NCI-H2081 treated with DMSO at 0.1 percent for 48 hours (cell line): ENCODE data around the gene CTNNA1.
"Not testable (repeated sequence)": the region's sequence is repeated elsewhere in the genome, so short reads cannot be mapped to it uniquely, and the experiment has no call there.

Source experiments
- DNase-seq: peaks from one replicate; lab custom pipeline; 2025; lab: John Stamatoyannopoulos, UW

The CTNNA1 gene

GRCh38 chr5:138724470-138725146 is 28.6 kb upstream of the CTNNA1 start:
- no peak for DNase-seq

GRCh38 chr5:138725153-138725817 is 27.9 kb upstream of the CTNNA1 start:
- peak; percentile 66 for DNase-seq

GRCh38 chr5:138725818-138726416 is 27.3 kb upstream of the CTNNA1 start:
- DNase-seq: no peak

GRCh38 chr5:138726848-138727247 is 26.4 kb upstream of the CTNNA1 start:
- DNase-seq: no peak

- not testable (repeated sequence) for DNase-seq
Measured at GRCh38 chr5:138730496-138730895, 22.7 kb upstream of the CTNNA1 start.

- DNase-seq: no peak
Measured at GRCh38 chr5:138732466-138732865, 20.8 kb upstream of the CTNNA1 start.

GRCh38 chr5:138732933-138733332 is 20.3 kb upstream of the CTNNA1 start:
- DNase-seq: no peak

GRCh38 chr5:138733509-138733908 is 19.7 kb upstream of the CTNNA1 start:
- no peak for DNase-seq

- DNase-seq: no peak
Measured at GRCh38 chr5:138736293-138736692, 16.9 kb upstream of the CTNNA1 start.

GRCh38 chr5:138737494-138738265 is 15.5 kb upstream of the CTNNA1 start:
- DNase-seq: no peak

GRCh38 chr5:138738399-138738798 is 14.8 kb upstream of the CTNNA1 start:
- DNase-seq: no peak

GRCh38 chr5:138739938-138740337 is 13.3 kb upstream of the CTNNA1 start:
- no peak for DNase-seq

- no peak for DNase-seq
Measured at GRCh38 chr5:138743484-138743883, 9.7 kb upstream of the CTNNA1 start.

GRCh38 chr5:138745268-138745667 is 8.0 kb upstream of the CTNNA1 start:
- no peak for DNase-seq

- no peak for DNase-seq
Measured at GRCh38 chr5:138748630-138749081, 4.6 kb upstream of the CTNNA1 start.

GRCh38 chr5:138751344-138751743 is 1.9 kb upstream of the CTNNA1 start:
- DNase-seq: not testable (repeated sequence)

GRCh38 chr5:138752341-138752950 is 779 bp upstream of the CTNNA1 start:
- DNase-seq: no peak

- no peak for DNase-seq
Measured at GRCh38 chr5:138753794-138754698, 821 bp downstream of the CTNNA1 start.

- no peak for DNase-seq
Measured at GRCh38 chr5:138754699-138755057, 1.5 kb downstream of the CTNNA1 start.

GRCh38 chr5:138755084-138755748 is 2.0 kb downstream of the CTNNA1 start:
- no peak for DNase-seq
